ENCODE results near the gene PDZD2. TPM values are rescaled to one million over a fixed set of nuclear protein-coding genes. Genes with fewer than 3 reads are reported as not detected.

The PDZD2 gene
- total RNA-seq, 1 donor from 2014 or later, result 1.2 TPM

DNA sequence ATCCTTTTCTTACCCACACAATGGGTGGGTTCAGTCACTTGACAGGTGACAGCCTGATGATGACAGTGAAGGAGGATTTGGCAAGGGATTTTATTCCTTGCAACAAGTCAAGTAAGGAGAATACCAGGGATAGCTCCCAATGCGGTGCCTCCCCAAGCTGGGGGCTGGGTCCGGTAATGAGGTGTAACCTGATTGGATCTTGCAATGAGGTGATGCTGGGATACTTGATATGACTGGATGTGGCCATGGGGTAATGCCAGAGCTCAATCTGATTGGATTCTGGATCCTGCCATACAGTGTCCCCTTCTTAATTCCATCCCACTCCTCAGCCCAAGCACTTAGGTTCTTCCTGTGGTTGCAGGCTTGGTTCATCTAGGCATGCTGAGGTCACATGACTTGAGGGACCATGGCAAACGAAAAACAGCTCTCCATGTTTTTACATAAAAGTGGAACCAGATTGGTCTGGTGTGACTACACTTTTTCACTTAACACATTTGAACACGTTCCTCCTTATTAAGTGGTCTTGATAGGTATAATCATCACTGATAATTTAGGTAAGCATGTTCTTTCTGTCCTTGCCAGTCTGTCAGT lies 181.1 kb downstream of the PDZD2 start:
- DNase-seq (ENCODE audit: low read depth in 2 of 2), result no peak

DNA sequence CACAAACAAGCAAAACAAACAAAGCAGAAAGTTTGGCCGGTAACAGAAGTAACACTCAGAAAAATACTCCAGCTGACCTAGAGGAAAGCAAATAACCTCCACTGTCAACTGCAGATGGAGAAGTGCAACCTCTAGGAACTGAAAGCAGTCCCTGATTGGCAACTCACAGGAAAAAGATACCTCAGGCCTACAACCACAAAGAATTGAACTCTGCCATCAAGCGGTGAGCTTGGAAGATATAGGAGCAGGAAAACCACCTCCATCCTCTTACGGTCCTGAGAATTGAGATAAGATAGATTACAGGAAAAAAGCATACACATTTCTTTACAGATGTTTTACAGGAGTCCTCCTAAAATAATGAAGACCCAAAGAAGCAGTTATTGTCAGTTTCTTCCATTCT lies 184.5 kb downstream of the PDZD2 start:
- DNase-seq (ENCODE audit: low read depth in 2 of 2), result no peak

DNA sequence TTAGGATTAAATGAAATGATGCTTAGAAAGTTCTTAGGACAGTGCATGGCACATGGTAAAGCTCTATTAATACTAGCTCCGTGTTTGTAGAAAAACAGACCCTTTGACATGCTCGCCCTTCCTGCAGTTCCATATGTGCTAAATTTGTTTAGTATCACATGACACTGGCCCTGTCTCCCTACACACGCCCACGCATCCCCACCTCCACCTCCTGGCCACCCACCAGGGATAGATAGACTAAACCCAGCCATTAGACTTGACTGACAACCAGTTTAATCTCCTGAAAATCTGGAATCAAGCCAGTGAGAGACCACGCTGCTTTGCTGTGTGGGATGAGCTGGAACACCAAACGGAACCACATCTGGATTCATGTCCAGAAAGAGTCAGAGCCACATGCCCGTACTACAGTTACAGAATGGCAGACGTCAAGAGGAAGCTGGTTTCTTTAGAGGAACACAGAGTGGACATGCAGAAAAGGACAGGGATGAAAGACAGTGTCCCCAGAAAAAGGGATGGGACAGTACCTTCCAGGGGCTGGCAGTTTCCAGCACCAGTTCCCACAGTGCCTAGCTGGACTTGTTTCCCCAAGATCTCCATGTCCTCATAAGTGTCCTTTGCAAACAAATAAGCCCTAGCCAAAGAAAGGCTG lies 186.1 kb downstream of the PDZD2 start:
- DNase-seq (ENCODE audit: low read depth in 2 of 2), result no peak

DNA sequence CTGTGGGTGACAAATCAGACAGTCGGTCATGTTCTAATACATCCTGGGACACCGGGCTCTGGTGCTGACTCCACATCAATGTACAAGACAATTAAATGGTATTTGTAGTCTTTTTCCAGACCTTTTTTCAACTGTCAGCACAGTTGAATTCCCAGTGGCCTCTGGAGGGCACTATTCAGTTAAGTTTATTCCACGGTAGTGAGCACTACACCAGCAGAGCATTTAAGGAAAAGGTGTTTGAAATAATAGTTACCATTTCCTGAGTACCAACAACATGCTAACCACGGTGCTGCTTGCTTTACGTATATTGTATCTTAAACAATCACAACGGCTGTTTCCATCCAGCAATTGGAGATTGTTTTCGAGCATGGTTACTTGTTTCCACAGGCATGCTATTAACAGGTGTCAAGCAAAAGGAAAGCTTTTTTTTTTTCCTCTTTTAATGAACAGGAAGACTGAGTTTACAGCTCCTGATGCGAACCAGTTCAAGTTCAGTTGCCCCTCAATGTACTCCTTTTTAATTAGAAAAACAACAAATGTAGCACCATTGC lies 186.7 kb downstream of the PDZD2 start:
- DNase-seq (ENCODE audit: low read depth in 2 of 2), result peak; percentile 52 to 80

DNA sequence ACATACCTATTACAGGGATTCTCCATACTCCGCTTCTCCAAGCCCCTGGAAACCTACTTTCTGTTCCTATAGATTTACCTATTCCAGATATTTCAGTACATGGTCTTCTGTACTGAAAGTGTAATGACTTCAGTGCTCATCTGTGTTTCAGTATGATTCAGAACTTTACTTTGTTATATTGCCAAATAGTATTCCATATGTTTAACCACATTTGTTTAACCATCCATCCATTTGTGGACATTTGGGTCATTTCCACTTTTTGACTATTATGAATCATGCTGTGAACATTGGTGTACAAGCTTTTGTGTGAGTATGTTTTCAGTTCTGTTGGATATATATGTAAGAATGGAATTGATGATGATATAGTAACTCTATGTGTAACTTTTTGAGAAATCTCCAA lies 188.9 kb downstream of the PDZD2 start:
- no peak for DNase-seq (ENCODE audit: low read depth in 2 of 2)

DNA sequence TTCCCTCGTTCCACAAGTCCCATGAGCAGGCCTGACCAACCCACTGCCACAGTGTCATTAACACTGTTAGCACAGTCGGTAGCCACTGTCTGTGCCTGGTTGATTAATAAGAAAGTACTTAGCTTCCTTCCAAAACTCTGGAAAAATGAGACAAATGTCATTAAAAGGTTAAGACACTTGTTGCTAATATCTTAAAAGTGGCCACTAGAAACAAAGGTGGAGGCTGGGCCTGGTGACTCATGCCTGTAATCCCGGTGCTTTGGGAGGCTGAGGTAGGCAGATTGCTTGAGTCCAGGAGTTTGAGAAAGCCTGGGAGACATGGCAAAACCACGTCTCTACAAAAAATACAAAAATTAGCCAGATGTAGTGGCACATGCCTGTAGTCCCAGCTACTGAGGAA lies 194.0 kb downstream of the PDZD2 start:
- DNase-seq (ENCODE audit: low read depth in 2 of 2), result no peak

DNA sequence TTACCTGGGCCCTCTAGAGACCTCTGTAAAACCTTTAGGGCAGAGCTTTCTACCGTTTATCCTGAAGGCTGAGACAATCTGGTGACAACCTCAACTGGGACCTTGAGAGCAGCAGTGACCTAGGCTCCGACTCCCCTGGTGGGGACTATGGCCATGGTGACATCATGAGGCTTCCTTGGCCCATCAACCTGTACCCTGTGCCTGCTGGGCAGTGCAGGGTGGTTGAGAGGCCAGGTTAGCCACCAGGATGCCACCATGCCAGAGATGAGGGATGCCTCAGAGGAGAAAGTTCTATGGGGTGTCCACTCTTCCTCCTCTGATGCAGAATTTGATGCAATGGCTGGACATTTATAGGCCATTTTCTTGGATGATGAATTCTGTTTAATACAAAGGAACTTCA lies 194.8 kb downstream of the PDZD2 start:
- no peak for DNase-seq (ENCODE audit: low read depth in 2 of 2)

DNA sequence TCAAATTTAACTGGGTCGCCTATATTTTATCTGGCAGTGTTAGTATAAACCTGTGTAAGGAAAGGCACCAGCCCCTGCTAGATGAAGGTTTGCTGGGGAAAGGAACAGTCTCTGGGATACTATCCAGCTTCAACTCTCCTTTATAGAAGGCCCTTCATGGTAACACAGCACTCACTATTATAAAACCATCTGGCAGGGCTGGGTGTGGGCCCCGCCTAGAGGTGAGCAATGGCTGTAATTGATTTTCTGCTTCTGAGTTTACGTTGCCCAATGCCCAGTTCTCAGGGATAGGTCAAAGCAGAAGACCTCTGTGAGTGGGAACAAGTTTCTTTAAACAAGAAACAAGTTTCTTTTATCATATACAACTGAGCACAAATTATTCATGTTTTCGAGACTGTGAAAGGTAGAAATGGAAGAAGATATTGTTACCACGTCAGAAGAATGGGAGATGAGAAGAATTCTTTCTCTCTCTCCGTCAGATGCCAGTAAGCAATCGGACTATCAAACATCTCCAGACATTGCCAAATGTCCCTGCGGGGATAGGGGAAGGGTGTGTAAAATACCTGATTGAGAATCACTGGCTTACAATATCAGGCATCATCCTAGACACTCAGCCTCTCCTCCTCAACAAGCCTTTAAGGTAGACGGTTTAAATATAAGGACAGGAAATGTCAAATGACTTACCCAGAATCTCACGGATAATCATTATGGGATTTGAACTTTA lies 205.9 kb downstream of the PDZD2 start:
- no peak for DNase-seq (ENCODE audit: low read depth in 2 of 2)

DNA sequence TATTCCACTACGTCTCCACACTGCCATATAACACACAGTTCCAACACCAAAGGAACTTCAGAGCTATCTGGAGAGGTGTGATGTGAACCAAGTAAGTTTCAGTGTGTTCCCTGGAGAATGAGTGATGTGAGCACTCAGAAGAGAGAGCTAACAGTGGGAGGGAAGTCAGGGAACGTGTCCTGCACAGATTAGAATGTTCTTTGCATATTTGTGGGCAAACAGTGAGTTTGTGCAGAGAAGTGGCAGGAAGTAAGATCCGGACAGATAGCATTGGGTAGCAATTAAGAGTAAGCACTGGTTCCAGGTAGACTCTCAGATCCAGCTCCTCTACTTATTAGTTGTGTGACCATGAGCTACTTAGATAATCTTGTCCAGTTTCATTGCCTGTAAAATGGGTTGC lies 206.4 kb downstream of the PDZD2 start:
- no peak for DNase-seq (ENCODE audit: low read depth in 2 of 2)

DNA sequence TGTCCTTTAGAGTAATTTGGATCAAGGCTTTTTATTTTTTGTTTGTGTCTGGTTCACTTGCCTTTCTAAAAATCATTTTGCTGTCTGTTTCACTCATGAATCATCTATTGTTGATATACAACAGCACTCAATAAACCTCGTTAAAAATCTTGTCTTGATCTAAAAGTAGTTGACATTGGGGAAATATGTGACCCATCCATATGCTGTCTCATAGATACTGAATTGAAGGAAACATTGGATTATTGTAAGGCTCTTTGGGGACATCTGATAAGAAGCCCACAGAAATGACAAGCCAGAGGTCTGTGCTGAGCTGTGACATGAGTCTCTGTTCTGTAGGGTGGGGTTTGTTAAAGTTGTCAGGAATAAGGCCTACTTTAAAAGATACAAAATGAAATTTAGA lies 208.0 kb downstream of the PDZD2 start:
- no peak for DNase-seq (ENCODE audit: low read depth in 2 of 2)

DNA sequence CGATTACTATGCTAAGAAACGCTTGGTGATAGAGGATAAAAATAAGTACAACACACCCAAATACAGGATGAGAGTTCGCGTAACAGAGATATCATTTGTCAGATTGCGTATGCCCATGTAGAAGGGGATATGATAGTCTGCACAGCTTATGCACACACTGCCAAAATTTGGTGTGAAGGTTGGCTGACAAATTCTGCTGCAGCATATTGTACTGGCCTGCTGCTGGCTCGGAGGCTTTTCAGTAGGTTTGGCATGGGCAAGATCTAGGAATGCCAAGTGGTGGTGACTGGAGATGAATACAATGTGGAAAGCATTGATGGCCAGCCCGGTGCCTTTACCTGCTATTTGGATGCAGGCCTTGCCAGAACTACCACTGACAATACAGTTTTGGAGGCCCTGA lies 208.4 kb downstream of the PDZD2 start:
- DNase-seq (ENCODE audit: low read depth in 2 of 2), result no peak

DNA sequence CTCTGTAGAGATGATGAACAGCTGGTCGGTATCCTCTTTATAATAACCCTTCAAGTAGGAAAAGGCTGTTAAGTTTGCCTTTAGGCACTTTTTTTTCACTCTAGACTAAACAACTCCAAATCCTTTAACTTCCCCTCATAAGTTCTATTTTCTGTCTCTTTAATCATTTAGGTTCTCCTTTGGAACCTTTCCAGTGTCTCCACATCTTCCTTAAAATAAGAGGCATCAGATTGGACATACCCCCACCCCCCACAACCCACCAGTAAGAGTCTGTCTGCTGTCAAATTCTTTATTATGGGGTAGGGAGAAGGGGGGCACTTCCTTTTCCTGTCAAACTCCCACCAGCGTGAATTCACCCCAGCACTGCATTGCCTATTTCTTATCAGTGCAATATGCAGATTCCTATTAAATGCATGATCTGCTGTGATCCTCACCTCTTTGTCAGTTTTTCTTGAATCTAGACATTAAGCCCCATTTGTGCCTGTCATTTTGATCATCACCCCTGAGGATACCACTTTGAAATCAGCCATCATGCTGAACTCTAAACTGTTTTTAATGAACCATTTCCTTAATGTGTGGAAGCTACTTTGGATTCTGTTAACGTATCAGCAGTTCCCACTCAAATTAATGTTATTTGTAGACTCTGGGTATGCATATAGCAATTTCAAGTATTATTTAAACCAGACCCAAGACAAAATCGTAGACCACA lies 212.2 kb downstream of the PDZD2 start:
- no peak for DNase-seq (ENCODE audit: low read depth in 2 of 2)

DNA sequence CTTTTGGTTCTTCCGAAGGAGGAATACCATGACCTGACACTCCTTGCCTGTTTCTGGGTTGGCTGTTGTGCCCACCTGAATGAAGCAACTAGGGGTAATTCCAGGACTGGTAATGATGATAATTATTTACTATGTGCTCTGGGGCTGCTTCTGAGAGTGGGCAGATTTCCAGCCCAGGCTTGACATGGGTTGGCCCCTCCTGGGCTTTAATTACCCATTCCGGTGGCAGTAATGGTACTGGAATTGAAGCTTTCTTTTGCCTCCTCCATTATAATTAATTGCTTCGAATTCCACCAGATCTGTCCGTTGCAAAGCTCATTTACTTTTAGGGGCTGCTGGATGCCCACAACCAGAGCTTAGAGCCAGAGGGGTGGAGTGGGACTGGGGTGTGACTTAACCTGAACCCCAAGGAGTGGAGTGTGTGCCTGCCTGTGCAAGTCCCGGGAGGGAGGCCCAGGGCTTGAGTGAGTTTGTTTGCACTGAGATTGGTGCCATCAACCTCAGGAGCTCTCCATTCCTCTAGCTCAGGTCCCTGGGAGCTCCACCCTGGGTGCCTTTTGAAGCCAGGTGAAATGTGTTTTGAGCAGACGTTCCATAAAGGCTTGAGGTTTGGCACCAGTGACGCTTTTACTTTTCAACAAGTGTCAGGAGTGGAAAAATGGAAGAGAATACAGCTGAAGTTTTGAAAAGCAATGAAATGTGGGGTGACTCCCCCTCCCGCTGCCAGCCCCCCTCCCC lies 214.6 kb downstream of the PDZD2 start:
- no peak for DNase-seq (ENCODE audit: low read depth in 2 of 2)

DNA sequence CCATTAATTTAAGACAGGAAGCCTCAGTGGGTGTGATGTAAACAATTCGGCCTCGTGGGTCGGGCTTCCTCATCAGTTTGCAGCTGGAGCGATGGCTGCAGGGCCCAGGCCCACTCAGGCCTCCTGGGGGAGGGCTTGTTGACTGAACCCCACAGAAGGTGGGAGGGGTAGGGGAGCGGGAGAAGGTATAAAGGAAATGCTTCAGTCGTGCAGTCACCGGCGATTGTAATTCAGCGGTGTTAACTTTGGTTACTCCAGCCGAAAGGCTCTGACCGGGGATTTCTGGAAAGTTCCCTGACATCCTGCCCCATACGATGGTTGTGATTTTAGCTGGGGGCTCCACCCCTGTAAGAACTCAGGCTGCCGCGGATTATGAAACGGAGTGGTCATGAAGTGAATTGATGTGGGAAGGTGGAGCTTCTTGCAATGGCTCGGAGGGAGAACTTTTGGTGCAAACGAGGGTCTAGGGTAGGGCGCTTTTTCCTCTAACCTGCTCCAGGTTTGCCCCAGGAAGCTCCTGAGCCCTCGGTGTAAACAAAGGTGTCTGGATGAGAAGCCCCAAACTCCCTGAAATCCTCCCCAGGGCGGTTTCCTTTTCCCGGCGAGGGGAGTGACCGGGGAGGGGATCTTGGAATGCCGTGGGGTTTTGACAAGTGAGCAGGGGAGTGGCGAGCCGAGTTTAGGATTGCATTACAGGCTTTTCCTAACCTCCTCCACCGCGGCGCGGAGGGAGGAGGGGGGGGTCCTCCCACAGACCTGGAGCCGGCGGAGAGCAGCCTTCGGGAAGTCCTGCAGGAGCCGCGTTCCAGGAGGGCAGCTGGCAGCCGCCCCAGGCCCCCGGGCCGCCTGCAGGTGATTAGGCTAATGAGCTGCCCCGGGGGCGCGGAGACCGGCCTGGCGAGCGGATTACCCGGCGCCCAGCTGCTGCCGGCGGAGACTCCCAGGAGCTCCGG lies 215.5 kb downstream of the PDZD2 start:
- peak in 1 of 2 donors; percentile 78 for DNase-seq (ENCODE audit: low read depth in 2 of 2)

DNA sequence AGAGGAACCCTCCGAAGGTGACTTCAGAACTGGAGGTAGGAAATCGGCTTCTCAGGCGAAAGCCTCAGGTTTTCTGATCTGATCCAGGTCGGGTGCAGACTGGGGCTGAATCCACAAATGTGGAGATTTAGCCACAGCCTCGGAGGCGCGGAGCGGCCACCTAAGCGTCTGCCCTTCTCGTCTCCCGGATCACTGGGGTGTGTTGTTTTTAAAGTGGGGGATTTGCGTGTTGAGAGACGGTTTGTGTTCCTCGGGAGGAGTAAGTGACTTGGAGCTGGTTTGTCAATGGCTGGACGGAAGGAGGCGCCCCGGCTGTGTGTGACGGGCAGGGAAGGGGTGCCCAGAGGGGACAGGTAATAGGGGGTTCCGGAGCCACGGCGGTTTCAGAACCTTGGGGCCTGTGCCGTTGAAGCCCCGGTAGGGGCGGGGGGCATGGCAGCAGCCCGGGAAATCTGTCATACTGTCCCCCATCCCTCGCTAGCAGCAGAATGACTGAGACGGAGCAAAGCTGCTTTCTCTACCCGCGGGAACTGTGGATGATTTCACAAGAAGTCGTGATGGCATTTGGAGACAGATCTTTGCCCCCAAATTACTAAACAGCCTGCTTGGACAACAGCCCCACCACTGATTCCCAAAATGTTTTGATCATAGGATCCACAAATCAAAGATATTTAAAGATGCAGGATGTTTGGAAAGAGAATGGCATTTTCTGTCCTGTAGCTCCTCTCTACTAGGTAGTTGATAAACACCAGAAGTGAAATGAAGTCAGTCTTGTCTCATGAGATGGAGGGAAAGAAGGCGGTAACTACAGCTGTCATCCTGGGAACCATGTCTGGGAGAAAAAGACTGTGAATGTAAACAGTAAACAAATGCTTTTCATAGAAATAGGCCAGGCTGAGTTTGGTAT lies 216.5 kb downstream of the PDZD2 start:
- DNase-seq (ENCODE audit: low read depth in 2 of 2), result peak in 1 of 2 donors; percentile 28

DNA sequence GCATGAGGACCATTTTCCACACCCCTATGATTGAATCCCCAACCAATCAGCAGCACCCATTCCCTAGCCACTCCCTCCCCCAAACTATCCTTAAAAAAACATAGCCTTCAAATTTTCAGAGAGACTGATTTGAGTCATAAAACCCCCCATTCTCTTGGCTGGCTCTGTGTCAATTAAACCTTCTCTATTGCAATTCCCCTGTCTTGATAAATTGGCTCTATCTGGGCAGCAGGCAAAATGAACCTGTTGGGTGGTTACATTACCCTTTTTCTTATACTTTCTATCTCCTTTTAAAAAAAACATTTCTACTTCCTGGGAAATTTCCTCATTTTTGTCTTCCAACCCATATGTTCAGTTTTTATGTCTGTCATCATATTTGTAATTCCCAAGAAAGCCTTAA lies 220.2 kb downstream of the PDZD2 start:
- DNase-seq (ENCODE audit: low read depth in 2 of 2), result no peak

DNA sequence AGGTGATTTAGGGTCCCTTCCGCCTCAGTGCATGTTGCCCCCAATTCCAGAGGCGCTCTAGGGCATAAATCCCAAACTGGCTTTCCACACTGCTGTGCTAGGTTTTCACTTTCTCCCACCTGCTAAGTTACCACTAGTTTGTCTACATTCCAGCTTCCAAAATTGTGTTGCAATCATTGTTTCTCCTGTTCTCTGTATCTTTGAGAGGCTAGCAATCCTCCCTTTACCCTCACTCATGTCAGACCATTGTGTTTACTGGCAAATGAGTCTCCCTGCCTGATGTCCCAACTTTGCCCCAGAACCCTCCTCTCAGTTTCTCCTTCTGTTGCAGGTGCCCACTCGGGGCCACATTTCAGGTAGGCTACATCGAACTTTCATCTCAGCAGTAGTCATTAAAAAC lies 221.3 kb downstream of the PDZD2 start:
- DNase-seq (ENCODE audit: low read depth in 2 of 2), result no peak

DNA sequence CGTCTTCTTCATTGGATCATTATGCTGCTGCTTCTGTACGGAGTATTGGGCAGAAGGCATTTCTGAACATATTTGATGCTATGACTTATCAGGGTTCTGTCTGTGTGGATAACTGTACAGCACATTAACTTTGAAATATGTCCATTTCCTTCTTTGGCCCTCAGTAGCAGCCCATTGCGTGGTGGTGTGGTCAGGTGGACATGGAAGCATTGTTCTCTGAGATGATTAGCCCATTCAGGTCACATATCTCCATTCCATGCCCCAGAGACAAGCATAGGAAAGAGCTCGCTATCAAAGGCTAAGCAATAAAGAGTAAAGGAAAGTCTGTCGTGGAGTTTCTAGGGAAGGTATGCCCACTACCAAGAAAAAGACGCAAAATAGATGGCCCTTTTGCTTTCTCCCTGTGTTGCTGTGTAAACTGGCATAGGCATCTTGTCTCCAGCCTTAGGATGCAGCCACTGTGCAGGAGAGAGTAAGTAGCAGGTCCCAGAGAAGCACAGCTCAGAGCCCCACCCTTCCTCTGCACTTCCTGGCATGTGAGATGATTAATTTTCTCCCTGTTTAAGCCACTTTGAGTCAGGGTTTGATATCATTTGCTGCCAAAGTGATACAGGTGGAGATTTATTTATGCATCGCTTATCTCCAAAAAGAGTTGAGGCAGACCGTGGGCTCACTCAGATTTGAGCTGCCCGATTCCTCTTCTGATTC lies 221.9 kb downstream of the PDZD2 start:
- peak in 1 of 2 donors; percentile 31 for DNase-seq (ENCODE audit: low read depth in 2 of 2)
